Dermis microvascular lymphatic vessel endothelial cell (primary cell): Measurements from ENCODE around the gene SORD. TPM values are rescaled to one million over a fixed set of nuclear protein-coding genes. Genes with fewer than 3 reads are reported as not detected.
"Not testable (repeated sequence)": the region's sequence is repeated elsewhere in the genome, so short reads cannot be mapped to it uniquely, and the experiment has no call there.

ENCODE experiments used
- DNase-seq, 2 donors: peaks; one replicate each; pipeline versions ENCODE4 v3.0.0 to v3.0.0-alpha.2; 2010; ENCODE audit warnings: low read depth in 2 of 2
- total RNA-seq: library from RNA; depleted of rRNA; stranded (reverse); fragments of >200 nt; gene quantifications from 2 replicates; pipeline ENCODE4 v1.2.1, GENCODE V29; 2014

The SORD gene
- total RNA-seq, 1 donor from 2014 or later, result 5.0 TPM

DNA sequence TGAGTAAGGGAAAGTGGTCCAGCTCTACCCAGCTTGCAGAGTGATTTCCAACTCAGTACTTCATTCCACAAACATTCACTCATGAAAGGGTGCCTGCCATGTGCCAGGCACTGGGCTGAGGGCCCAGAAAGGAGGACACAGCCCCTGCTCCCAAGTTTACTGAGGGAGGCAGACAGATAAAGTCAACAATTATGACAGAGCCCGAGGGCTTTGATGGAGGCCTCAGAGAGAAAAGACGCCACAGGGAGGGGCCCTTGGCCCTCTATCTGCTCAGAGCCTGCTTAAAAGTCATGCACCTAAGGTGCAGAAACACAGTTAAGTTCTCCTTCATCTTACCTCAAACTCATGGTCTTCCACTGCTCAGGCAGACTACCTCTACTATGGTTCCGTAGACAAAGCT lies 1.7 kb downstream of the SORD start:
- not testable (repeated sequence) for DNase-seq

GRCh38 chr15:45025627-45026026 lies 2.6 kb downstream of the SORD start:
- DNase-seq, result not testable (repeated sequence)

DNA sequence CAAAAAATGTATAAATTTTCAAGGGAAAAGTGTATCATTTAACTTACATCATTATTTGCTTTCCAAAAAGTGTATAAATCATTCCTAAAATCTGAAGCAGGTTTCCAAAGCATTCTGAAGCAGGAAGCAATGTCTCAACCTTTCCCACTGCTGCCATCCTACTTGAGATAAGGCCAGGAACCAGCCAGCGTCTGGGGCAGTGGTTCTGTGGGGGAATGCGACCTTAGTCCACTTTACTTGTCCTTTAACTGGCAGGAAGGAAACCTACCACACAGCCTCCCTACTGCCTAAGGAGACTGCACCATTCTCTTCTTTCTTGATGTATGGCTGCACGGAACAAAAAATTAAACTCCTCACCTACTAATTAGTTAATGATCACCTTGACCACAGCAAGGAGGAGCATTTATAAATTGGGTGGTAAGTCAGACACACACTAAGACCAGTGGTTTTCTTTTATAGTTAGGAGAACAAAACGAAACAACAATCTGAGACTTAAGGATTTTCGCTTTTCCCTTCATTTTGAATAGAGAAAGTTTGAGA lies 3.7 kb downstream of the SORD start:
- DNase-seq, result peak in 1 of 2 donors; percentile 44

DNA sequence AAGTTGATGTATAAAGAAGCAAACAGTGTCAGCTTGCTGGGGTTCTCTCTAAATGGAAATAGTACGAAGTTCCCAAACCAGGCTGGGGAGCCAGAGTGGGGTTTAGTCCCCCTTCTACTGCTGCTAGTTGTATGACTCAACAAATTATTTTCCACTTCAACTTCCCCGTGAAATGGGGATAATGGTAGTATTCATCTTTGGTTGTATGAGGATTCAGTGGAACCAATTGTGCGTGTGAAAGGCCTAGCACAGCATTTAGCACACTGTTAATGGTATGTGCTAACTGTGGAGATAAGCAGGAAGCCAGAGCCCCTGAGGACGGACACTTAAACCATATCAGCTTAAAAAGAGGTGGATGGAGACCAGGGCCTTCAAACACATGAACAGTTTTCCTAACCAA lies 4.2 kb downstream of the SORD start:
- no peak for DNase-seq

DNA sequence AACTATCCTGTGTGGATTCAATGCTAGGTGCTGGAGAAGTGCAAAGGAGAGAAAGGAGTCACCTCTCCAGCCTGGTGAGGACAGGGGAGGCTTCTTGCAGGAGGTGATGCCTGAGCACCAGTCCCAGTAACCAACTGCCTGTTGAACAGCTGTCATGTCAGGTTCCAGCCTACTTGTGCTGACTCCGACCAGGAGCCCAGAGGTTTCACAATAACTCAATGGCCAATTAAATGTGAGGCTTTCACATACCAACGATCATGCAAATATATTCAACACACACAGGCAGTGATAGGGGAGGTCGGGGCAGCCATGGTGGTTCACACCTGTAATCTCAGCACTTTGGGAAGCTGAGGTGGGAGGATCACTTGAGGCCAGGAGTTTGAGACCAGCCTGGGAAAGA lies 7.7 kb downstream of the SORD start:
- no peak for DNase-seq

DNA sequence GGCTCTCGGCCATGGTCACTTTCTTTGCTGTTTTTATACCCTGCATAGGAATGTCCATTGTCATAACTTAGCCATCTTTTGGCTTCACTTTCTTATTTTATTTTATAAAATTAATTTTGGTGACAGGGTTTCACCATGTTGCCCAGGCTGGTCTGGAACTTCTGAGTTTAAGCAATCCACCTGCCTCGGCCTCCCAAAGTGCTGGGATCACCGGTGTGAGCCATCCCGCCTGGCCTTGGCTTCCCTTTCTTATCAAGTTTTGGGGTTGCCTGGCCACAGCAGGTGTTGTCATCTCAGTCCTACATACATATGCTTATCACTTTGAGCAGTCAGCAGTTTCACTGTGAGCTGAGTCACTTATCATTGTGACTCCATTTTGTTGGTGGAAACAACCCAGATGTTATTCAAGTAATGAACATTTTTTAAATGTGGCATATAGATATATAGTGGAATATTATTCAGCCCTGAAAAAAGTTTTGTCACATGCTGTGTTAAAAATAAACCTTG lies 8.6 kb downstream of the SORD start:
- DNase-seq, result not testable (repeated sequence)

DNA sequence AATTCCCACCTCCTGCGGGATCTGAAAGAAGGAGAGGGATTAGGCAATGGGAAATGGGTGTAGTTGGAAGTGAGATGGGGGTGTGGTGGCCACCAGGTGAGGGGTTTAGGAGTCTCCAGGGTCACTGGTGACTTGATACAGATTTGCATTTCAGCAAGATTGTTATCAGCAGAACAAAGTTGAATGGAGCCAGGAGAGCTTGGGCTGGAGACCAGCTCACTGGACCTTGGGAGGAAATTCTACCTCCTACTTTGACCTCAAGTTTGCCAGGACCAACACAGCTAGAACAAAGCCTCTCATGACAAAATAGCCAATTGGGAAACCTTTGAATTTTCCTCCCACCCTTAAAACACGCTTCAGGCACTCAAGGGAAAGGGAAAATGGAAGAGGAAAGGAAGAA lies 9.5 kb downstream of the SORD start:
- DNase-seq, result not testable (repeated sequence)

GRCh38 chr15:45034087-45034486 lies 11.1 kb downstream of the SORD start:
- DNase-seq, result not testable (repeated sequence)

- DNase-seq, result not testable (repeated sequence)
These were observed 11.8 kb downstream of the SORD start for GRCh38 chr15:45034600-45035375.

DNA sequence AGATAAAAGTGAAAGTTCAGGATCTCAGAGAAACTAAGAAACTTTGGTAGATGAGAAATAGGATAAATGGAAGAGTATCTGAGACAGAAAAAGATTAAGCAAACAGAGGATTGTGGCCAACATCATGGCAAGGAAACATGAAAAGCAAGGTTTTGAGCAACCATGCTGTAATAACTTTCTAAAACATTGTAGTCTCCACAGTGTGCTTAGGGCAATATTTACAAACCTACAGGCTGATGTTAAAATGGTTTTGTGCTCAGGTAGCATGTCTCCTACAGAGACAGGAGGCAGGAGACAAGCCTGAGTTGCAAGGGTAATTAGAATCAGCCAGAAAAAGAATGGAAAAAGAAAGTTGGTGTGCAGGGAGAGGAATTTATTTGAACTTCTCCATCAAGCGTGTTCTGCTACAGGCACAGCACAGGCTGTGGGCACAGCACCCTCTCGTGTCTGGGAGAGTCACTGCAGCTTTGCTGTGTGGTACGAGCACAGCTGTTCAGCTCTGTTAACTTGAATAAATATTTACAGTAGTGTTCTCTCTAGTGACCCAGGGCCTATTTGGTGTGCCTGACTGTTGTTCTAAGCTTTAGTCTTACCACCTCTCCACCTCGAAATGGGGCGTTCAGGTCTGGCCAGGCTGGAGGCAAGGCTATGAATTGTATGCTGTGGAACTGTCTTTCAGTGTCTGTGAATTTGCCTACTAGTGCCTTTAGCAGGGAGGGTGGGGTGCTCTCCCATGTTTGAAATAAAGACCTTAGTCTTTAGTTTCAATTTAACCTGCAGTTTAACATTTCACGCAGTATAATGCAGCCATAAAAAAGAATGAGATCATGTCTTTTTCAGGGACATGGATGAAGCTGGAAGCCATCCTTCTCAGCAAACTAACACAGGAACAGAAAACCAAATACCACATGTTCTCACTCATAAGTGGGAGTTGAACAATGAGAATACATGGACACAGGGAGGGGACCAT lies 14.1 kb downstream of the SORD start:
- peak; percentile 50 to 77 for DNase-seq

DNA sequence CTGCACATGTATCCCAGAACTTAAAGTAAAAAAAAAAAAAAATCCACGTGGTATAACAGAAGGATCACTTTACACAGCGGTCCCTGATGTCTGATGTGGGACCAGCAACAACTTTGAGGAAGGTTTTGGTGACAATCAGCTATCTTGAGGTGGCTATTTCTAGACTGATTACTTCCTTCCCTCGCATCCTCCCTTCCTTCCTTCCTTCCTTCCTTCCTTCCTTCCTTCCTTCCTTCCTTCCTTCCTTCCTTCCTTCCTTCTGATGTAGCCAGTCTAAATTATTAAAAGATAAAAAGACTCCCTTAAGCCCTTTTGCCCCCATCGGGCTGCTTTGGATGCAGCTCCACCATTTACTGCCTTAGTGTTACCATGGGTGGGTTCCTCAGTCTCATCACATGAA lies 14.9 kb downstream of the SORD start:
- no peak for DNase-seq

GRCh38 chr15:45040396-45040795 lies 17.4 kb downstream of the SORD start:
- peak; percentile 47 to 81 for DNase-seq

DNA sequence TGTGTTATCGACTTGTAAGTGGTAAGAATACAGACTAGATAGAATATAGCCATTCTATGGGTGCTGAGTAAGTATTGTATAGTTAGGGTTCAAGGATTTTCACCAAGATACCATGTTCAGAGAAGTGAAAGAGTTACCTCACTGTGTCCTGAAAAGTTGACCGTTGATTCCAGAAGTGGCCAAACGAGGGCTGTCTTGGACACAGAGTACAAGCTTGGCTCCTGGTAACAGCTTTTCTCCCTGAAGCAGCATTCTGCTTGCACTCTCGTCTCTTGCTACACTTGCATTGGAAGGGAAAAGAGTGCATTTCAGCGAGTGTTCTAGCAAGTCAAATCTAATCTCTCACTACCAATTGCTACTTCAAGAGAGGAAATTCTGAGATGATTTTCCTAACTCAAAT lies 18.5 kb downstream of the SORD start:
- DNase-seq, result not testable (repeated sequence)

- DNase-seq, result not testable (repeated sequence)
These were observed 19.9 kb downstream of the SORD start for GRCh38 chr15:45042859-45043258.

DNA sequence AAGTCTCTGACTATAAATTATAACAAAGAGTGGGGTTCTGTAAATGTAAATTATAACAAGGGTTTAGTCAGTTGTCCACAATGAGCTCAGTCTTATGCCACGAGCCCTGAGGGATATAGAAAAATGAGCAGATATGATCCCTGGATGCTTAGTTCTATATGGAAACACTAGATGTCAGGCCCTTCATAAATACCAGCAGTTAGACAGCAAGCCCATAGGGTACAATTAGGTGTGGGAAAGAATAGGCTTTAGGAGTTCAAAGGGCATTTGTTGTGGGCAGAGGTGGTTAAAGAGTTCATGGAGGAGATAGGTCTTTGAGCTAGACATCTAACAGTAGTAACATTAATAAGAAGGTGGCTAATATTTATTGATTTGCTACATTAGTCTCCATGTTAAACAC lies 21.3 kb downstream of the SORD start:
- DNase-seq, result not testable (repeated sequence)

GRCh38 chr15:45048449-45048793 lies 25.4 kb downstream of the SORD start:
- DNase-seq, result not testable (repeated sequence)

GRCh38 chr15:45048794-45049631 lies 26.0 kb downstream of the SORD start:
- DNase-seq, result no peak

- no peak for DNase-seq
These were observed 27.6 kb downstream of the SORD start for GRCh38 chr15:45050587-45050986.

DNA sequence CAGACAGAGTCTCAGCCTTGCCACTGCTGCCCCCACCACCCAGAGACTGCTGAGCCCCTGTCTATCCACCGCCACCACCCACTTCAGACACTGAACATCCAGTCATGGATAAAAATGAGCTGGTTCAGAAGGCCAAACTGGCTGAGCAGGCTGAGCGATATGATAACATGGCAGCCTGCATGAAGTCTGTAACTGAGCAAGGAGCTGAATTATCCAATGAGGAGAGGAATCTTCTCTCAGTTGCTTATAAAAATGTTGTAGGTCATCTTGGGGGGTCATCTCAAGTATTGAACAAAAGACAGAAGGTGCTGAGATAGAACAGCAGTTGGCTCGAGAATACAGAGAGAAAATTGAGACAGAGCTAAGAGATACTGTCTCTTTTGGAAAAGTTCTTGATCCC lies 29.7 kb downstream of the SORD start:
- not testable (repeated sequence) for DNase-seq

DNA sequence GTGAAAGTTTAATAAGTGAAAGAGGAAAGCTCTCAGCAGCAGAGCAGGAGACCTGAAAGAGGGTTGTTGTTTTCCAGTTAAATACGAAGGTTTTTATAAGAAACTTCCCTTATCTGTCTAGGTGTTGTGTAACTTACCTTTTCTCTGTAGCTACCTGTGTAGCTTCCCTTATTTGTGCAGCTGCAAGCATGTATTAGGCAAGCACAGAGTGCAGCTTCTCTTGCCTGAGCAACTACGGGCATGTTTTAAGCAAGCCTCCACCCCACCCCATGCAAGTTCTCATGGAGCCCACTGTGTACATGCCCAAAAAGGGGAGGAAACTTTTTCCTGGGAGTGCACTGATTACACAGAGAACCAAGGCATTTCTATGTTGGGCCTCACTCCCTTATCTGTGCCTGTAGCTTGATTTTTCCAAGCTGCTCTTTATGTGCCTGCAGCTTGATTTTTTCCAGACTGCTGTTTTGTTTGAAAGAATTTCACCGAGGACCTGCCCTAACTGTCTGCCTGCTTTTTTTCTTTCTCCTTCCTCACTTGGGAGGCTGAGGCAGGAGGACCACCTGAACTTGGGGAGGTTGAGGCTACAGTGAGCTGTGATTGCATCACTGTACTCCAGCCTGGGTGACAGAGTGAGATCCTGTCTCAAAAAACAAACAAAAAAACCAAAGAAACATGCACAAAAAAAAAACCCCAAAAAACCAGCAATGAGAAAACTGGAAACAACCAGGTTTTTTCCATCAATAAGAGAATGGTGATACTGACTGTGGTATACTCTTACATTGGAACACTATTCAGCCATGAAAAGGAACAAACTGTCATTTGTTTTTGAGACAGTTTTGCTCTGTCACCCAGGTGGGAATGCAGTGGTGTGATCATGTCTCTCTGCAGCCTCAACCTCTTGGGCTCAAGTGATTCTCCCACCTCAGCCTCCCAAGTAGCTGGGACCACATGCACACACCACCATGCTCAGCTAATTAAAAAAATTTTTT lies 36.0 kb downstream of the SORD start:
- not testable (repeated sequence) for DNase-seq
